GM18526 (cell line): ENCODE measurements around the gene IL17C.
A peak's percentile ranks its signal among the peaks of the same experiment; 100 is the strongest.

Experiments
- POLR2A ChIP-seq: IDR thresholded peaks from 3 replicates; pipeline ENCODE4 v1.6.1; 2011; ENCODE audit not compliant: insufficient read length; ENCODE audit errors: extremely low read depth

IL17C gene

GRCh38 chr16:88676502-88677242 is 38.3 kb downstream of the IL17C start:
- no peak for TF ChIP-seq POLR2A

GRCh38 chr16:88677721-88678120 is 39.3 kb downstream of the IL17C start:
- no peak for TF ChIP-seq POLR2A

DNA sequence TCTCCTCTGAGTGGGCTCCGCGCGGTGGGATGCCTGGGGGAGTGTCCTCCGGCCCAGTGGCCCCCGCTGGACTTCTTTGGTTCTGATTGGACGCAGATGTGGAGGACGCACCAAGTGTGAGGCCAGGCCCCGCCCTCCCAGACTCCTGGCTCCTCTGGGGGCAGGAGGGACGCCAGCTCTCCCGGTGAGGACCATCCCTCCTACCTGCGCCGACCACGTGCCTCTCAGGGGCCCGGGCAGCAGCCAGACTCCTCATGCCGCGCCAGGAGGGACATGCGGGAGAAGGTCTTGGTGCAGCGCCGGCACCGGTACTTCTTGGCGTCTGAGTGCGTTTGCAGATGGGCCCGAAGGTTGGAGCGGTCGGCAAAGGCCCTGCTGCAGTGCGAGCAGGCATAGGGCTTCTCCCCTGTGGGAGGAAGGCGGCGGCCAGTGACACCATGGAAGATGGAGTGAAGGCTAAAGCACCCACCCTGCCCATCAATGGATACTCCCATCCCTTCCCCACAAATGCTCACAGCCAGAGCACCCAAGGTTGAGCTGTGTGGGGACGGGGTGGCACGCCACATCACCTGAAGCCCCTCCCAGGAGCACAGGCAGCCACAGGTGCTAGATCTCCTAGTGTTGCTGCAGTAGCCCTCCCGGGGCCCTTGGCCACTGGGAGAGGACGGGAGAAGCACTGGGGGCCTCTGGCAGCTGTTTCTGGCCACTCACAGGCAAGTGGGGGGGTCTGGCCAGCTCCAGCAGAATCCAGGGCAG is 40.0 kb downstream of the IL17C start:
- TF ChIP-seq POLR2A = no peak

GRCh38 chr16:88680554-88681083 is 42.2 kb downstream of the IL17C start:
- no peak for TF ChIP-seq POLR2A

DNA sequence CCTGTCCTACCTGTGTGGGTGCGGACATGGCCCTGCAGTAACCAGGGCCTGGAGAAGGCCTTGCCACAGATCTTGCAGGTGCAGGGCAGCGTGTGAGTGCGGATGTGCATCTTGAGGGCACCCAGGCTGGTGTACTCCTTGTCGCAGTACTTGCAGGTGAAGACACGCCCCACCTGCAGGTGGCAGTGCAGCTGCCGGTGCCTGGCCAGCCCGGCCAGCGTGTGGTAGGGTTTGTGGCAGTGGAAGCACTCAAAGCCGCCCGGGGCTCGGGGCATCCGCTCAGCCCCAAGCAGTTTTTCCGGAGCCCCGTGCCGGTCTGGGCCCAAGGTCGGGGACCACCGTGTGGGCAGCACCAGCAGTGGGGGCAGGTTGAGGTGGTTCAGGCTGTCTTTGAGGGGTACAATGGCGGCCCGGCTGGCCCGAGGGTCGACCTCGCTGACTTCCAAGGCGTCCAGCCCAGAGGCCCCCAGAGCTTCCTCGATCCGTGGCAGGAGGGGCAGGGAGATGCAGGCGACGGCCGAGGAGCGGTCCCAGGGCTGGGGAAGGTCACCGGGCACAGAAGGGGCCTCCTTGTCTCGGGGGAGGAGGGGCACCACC is 42.8 kb downstream of the IL17C start:
- TF ChIP-seq POLR2A = no peak

GRCh38 chr16:88681709-88682451 is 43.5 kb downstream of the IL17C start:
- TF ChIP-seq POLR2A = peak; percentile 47

GRCh38 chr16:88684569-88685155 is 46.3 kb downstream of the IL17C start:
- TF ChIP-seq POLR2A = no peak

- no peak for TF ChIP-seq POLR2A
These were observed 47.0 kb downstream of the IL17C start for GRCh38 chr16:88685156-88686061.

DNA sequence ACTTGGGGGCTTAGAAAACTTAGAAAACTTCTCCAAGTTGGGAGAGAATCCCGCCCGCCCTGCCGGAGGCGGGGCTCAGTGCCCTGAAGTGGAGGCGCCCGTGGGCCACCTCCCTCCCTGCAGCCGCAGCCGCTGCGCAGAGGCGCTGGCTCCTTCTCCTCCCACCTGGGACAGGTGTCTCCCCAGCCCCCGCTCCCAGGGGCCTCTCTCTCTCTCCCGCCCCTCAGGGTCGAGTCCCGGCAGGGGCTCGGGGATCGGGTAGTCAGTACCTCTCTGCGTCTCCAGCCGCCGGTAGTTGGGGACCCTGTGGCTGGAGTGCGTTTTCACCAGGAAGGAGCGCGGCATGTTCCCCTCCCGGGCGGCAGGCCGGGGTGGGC is 47.7 kb downstream of the IL17C start:
- TF ChIP-seq POLR2A = no peak

GRCh38 chr16:88686439-88687253 is 48.3 kb downstream of the IL17C start, which contains the start of gene SNAI3:
TSS of gene SNAI3 (minus strand) at chr16:88686507. CDS start at chr16:88686406, 101 bp downstream.
- no peak for TF ChIP-seq POLR2A

GRCh38 chr16:88687254-88687576 is 48.8 kb downstream of the IL17C start:
- no peak for TF ChIP-seq POLR2A

DNA sequence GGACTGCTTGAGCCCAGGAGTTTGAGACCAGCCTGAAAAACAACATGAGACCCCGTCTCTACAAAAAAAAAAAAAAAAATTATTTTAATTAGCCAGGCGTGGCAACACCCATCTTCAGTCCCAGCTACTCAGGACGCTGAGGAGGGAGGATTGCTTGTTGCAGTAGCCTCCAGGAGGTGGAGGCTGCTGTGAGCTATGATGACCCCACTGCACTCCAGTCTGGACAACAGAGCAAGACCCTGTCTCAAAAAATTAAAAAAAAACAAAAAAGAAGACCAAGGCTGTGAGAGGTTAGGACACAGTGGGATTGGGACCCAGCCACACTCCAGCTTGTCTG is 49.3 kb downstream of the IL17C start:
- TF ChIP-seq POLR2A = no peak
